Right lobe of liver (tissue), 6 donors: ENCODE measurements around the gene CPT1C. TPM values are rescaled to one million over a fixed set of nuclear protein-coding genes. Genes with fewer than 3 reads are reported as not detected.
"Not testable (repeated sequence)": the region's sequence is repeated elsewhere in the genome, so short reads cannot be mapped to it uniquely, and the experiment has no call there.

Experiments used
- ATAC-seq, 4 donors: fragments of 200-7000 bp; cut with Tn5 transposase; one replicate each; pipeline ENCODE4 v1.9.1; 2020; ENCODE audit warnings: mild to moderate bottlenecking in 4 of 4, moderate library complexity in 4 of 4
- DNase-seq, 3 donors: peaks; one replicate each; pipeline ENCODE4 v3.0.0-alpha.2; 2020
- H3K27ac ChIP-seq, 3 donors: fragments of 200-600 bp; one replicate each; pipeline ENCODE4 v1.8.0; 2022
- H3K27me3 ChIP-seq, 2 donors: fragments of 200-600 bp; one replicate each; pipeline ENCODE4 v1.8.0; 2022
- H3K36me3 ChIP-seq, 4 donors: fragments of 200-600 bp; sonication (generic) in 1 of 4; one replicate each; pipeline versions ENCODE4 v1.5.1 to v1.8.0; 2017 to 2022; ENCODE audit warnings: control low read depth in 1 of 4
- H3K4me1 ChIP-seq, 4 donors: fragments of 200-600 bp; sonication (generic) in 1 of 4; one replicate each; pipeline versions ENCODE4 v1.5.1 to v1.8.0; 2017 to 2022; ENCODE audit warnings: control low read depth in 1 of 4
- H3K4me3 ChIP-seq, 3 donors: fragments of 200-600 bp; one replicate each; pipeline ENCODE4 v1.8.0; 2022
- H3K9me3 ChIP-seq, 4 donors: fragments of 200-600 bp; sonication (generic) in 1 of 4; one replicate each; pipeline versions ENCODE4 v1.5.1 to v1.8.0; 2017 to 2022; ENCODE audit warnings: control low read depth in 1 of 4
- CTCF ChIP-seq, 4 donors: fragments of 200-600 bp in 3 of 4; fragments of 450-650 bp in 1 of 4; IDR thresholded peaks; one replicate each; pipeline versions ENCODE4 v1.5.1 to v1.8.0; 2016 to 2022; ENCODE audit warnings: antibody characterized with exemption in 4 of 4, mild to moderate bottlenecking in 2 of 4
- POLR2A ChIP-seq: fragments of 450-650 bp; IDR thresholded peaks from one replicate; pipeline ENCODE4 v1.6.1; 2017; ENCODE audit warnings: antibody characterized with exemption, mild to moderate bottlenecking
- WGBS: methylation state at CpG from one replicate; pipeline ENCODE4 v1.1.6; 2018; ENCODE audit warnings: low coverage, low lambda C conversion rate; ENCODE audit not compliant: insufficient coverage; ENCODE audit errors: missing lambda C conversion rate; 5-methylcytosine and 5-hydroxymethylcytosine counted together
- intact Hi-C, 2 donors: fragments of 100-400 bp; cut with DNase I; formaldehyde crosslinking; loops; one replicate each; pipeline versions ENCODE4 v1.11.2 to v1.14.1; 2022
- total RNA-seq, 6 experiments: library from RNA; depleted of rRNA in 2 of 6; stranded (reverse); fragments of >200 nt in 2 of 6; fragmentation: NEBNext Ultra II Directional in 3 of 6; extraction: Animal tissue kit (Norgen Biotek cat#: 25700) in 3 of 6; gene quantifications; one replicate each; pipeline versions ENCODE4 v1.1.0 to v1.2.4, GENCODE V29; 2016 to 2023
- donor health status: DM: no; HTN: yes; CAD: no.
- donor health status: DM: no; HTN: no; CAD: no.
- donor health status: DM: no; HTN: no; CAD: no.
- donor health status: DM: no; HTN: yes; CAD: no.
- donor health status: DM: no; HTN: yes; CAD: no.

Gene CPT1C
- total RNA-seq, 6 experiments from 2014 or later = 0.43 to 6.7 (median 0.97) TPM

DNA sequence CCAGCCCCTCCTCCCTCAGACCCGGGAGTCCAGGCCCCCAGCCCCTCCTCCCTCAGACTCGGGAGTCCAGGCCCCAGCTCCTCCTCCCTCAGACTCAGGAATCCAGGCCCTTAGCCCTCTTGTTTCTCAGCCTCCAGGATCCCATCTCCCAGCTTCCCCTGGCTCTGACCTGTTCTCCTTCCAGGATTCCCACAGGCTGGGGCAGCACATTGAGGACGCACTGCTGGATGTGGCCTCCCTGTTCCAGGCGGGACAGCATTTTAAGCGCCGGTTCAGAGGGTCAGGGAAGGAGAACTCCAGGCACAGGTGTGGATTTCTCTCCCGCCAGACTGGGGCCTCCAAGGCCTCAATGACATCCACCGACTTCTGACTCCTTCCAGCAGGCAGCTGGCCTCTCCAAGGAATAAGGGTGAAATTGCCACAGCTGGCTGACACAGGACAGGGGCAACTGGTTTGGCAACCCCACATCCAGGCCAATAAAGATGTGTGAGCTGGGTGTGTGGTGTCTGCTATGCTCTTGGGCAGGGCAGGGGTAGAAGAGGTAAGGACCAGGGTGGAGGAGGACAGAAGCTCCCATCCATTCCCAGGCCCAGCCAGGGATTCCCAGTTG is 22.4 kb downstream of the CPT1C start:
- intact Hi-C loops = no loop called here
- Histone ChIP-seq H3K27ac (no peak overlapping the region), H3K4me1 (peaks cover 0 to 4% (median 0%) of the 10 kb centered on the region in 4 donors), H3K9me3 (no peaks in the 10 kb centered on the region), H3K4me3 (no peak overlapping the region), H3K36me3 (no peaks in the 10 kb centered on the region), H3K27me3 (no peaks in the 10 kb centered on the region)
- WGBS = 58% methylated on average over 2 of the region's 8 CpGs
- ATAC-seq (no peak), DNase-seq (no peak)
- no peak for TF ChIP-seq CTCF (IDR thresholded peaks at IDR 0.05)

DNA sequence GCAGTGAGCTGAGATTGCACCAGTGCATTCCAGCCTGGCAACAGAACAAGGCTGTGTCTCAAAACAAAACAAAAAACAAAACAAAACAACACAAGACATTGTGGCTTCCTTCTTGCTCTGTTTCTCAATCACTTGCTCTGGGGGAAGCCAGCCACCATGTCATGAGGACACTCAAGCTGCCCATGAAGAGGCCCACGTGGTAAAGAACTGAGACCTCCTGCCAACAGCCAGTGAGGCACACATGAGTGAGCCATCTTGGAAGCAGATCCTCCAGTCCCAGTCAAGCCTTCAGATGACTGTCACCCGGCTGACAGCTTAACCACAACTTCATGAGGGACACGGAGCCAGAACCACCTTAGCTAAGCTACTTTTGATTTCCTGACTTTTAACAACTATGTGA is 25.2 kb downstream of the CPT1C start:
- DNase-seq (no peak), ATAC-seq (no peak)
- no peaks in the 10 kb centered on the region for H3K9me3 ChIP-seq
- no peaks in the 10 kb centered on the region for H3K36me3 ChIP-seq
- TF ChIP-seq POLR2A (no peak), CTCF (IDR thresholded peaks at IDR 0.05) (no peak)
- WGBS = no CpG with 5 or more reads among the region's 3 CpGs
- no peak overlapping the region for H3K27ac ChIP-seq
- peaks cover 0 to 4% (median 0%) of the 10 kb centered on the region in 4 donors for H3K4me1 ChIP-seq
- no peak overlapping the region for H3K4me3 ChIP-seq
- intact Hi-C loops = no loop called here
- H3K27me3 ChIP-seq = no peaks in the 10 kb centered on the region

DNA sequence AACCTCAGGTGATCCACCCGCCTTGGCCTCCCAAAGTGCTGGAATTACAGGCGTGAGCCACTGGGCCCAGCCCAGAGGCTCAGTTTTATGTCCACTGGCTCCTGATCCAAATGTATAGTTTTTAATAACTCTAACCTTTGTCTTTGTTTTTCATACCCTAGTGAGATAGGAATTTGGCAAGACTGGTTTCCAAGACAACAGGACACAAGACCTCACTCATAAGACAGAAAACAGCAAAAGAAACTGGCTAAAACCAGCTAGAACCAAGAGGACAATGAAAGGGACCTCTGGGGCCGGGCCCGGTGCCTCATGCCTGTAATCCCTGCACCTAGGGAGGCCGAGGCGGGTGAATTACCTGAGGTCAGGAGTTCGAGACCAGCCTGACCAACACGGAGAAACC is 27.6 kb downstream of the CPT1C start:
- peak overlapping the region in 2 of 3 donors; percentile 66 to 80 for H3K27ac ChIP-seq
- no peak for DNase-seq
- no peak overlapping the region for H3K4me3 ChIP-seq
- H3K9me3 ChIP-seq = no peaks in the 10 kb centered on the region
- H3K4me1 ChIP-seq = peaks cover 0 to 4% (median 0%) of the 10 kb centered on the region in 4 donors
- TF ChIP-seq CTCF (IDR thresholded peaks at IDR 0.05) (no peak), POLR2A (no peak)
- WGBS = 94% methylated on average over 7 of the region's 8 CpGs
- H3K36me3 ChIP-seq = no peaks in the 10 kb centered on the region
- intact Hi-C loops = no loop called here
- no peaks in the 10 kb centered on the region for H3K27me3 ChIP-seq
- no peak for ATAC-seq

GRCh38 chr19:49718991-49719390 is 28.1 kb downstream of the CPT1C start:
- 63% methylated on average over 6 of the region's 6 CpGs for WGBS
- intact Hi-C loops = no loop called here
- no peak for TF ChIP-seq CTCF (IDR thresholded peaks at IDR 0.05)
- TF ChIP-seq POLR2A = no peak
- DNase-seq (no peak), ATAC-seq (no peak)
- Histone ChIP-seq H3K36me3 (no peaks in the 10 kb centered on the region), H3K9me3 (no peaks in the 10 kb centered on the region), H3K4me3 (no peak overlapping the region), H3K27ac (no peak overlapping the region), H3K27me3 (no peaks in the 10 kb centered on the region), H3K4me1 (peaks cover 0 to 4% (median 0%) of the 10 kb centered on the region in 4 donors)

- intact Hi-C loops, DNase-seq, H3K27me3 ChIP-seq, H3K27ac ChIP-seq, H3K4me1 ChIP-seq, H3K4me3 ChIP-seq, H3K9me3 ChIP-seq, H3K36me3 ChIP-seq: not testable (repeated sequence)
- WGBS = 59% methylated on average over 10 of the region's 22 CpGs
- peak in 1 of 4 donors; percentile 23 for ATAC-seq
These were observed 28.5 kb downstream of the CPT1C start for GRCh38 chr19:49719420-49719819.
